MM.1S (cell line): ENCODE measurements around the gene POU4F1.

Source experiments
- DNase-seq: peaks from one replicate; pipeline ENCODE4 v3.0.0-alpha.2; 2015
- H2AFZ ChIP-seq: fragments of 300-600 bp; sonication (generic); 2 replicates; pipeline ENCODE4 v1.6.0; 2016; ENCODE audit warnings: antibody characterized with exemption, low read length
- H3F3A ChIP-seq: fragments of 300-600 bp; sonication (generic); 2 replicates; pipeline ENCODE4 v1.6.1; 2016; ENCODE audit warnings: mild to moderate bottlenecking, antibody characterized with exemption, low read length, moderate library complexity, mixed read lengths; ENCODE audit not compliant: insufficient read depth
- H3K27ac ChIP-seq: fragments of 300-600 bp; sonication (generic); 2 replicates; pipeline ENCODE4 v1.5.1; 2016; ENCODE audit warnings: mild to moderate bottlenecking, low read length
- H3K27me3 ChIP-seq: fragments of 300-600 bp; sonication (generic); replicated peaks from 2 replicates; pipeline ENCODE4 v1.6.0; 2016; ENCODE audit warnings: low read length; ENCODE audit not compliant: insufficient read depth
- H3K36me3 ChIP-seq: fragments of 300-600 bp; sonication (generic); replicated peaks from 2 replicates; pipeline ENCODE4 v1.6.1; 2016; ENCODE audit warnings: mild to moderate bottlenecking, low read length, mixed read lengths; ENCODE audit not compliant: insufficient read depth
- H3K4me1 ChIP-seq: fragments of 300-600 bp; sonication (generic); 2 replicates; pipeline ENCODE4 v1.6.1; 2016; ENCODE audit warnings: low read length, mixed read lengths
- H3K4me2 ChIP-seq: fragments of 300-600 bp; sonication (generic); 2 replicates; pipeline ENCODE4 v1.6.0; 2016; ENCODE audit warnings: low read depth, low read length
- H3K4me3 ChIP-seq: fragments of 300-600 bp; sonication (generic); 2 replicates; pipeline ENCODE4 v1.5.1; 2016; ENCODE audit warnings: low read length, mixed read lengths
- H3K79me2 ChIP-seq: fragments of 300-600 bp; sonication (generic); 2 replicates; pipeline ENCODE4 v1.6.1; 2016; ENCODE audit warnings: mixed run types, low read length, mixed read lengths
- H3K9ac ChIP-seq: fragments of 300-600 bp; sonication (generic); 2 replicates; pipeline ENCODE4 v1.6.1; 2016; ENCODE audit warnings: low read length, mixed read lengths
- H3K9me2 ChIP-seq: fragments of 300-600 bp; sonication (generic); replicated peaks from 2 replicates; pipeline ENCODE4 v1.6.1; 2016; ENCODE audit warnings: mild to moderate bottlenecking, low read length, mixed read lengths; ENCODE audit not compliant: insufficient read depth
- H3K9me3 ChIP-seq: fragments of 300-600 bp; sonication (generic); replicated peaks from 2 replicates; pipeline ENCODE4 v1.6.1; 2016; ENCODE audit warnings: mild to moderate bottlenecking, low read length, mixed read lengths; ENCODE audit not compliant: insufficient read depth
- H4K20me1 ChIP-seq: fragments of 300-600 bp; sonication (generic); 2 replicates; pipeline ENCODE4 v1.6.1; 2016; ENCODE audit warnings: mild to moderate bottlenecking, low read length, moderate library complexity, mixed read lengths; ENCODE audit not compliant: insufficient read depth
- CTCF ChIP-seq: fragments of 300-600 bp; sonication (generic); IDR thresholded peaks from 2 replicates; pipeline ENCODE4 v1.5.1; 2016; ENCODE audit warnings: antibody characterized with exemption, low read length, mixed read lengths
- EZH2 ChIP-seq: fragments of 300-600 bp; sonication (generic); optimal IDR thresholded peaks from 2 replicates; pipeline ENCODE3; 2017; ENCODE audit warnings: low read depth, mild to moderate bottlenecking, antibody characterized with exemption, low read length, mixed read lengths
- EZH2phosphoT487 ChIP-seq: fragments of 300-600 bp; sonication (generic); IDR thresholded peaks from 2 replicates; pipeline ENCODE4 v1.6.1; 2018; ENCODE audit warnings: antibody characterized with exemption, low read length

The POU4F1 gene

GRCh38 chr13:78603240-78603957 is at the start of gene POU4F1:
Gene POU4F1, minus strand, starts transcription at chr13:78603552. Its CDS starts 226 bp downstream, at chr13:78603326.
- peak within 1 kb of the TSS; percentile 19; the same call in 1 of the 2 replicates for H3K9ac ChIP-seq
- H2AFZ ChIP-seq = peak within 1 kb of the TSS; percentile 70
- peak within 1 kb of the TSS; percentile 58 for H3K4me3 ChIP-seq
- no peaks in the 10 kb centered on the region for H3K27me3 ChIP-seq
- no peaks in the 10 kb centered on the region for H3F3A ChIP-seq
- peak; percentile 72 for DNase-seq
- H3K9me2 ChIP-seq = no peaks in the 10 kb centered on the region
- H3K9me3 ChIP-seq = no peaks in the 10 kb centered on the region
- no peaks in the 10 kb centered on the region for H4K20me1 ChIP-seq
- no peaks in the 10 kb centered on the region for H3K79me2 ChIP-seq
- H3K36me3 ChIP-seq = no peaks in the 10 kb centered on the region
- peak within 1 kb of the TSS; percentile 63 for H3K4me2 ChIP-seq
- no peak within 1 kb of the TSS for H3K27ac ChIP-seq
- TF ChIP-seq EZH2 (no peak), CTCF (no peak)
- H3K4me1 ChIP-seq = 0 out of 2 replicates have a peak, but pooled peaks cover 6% of the 10 kb centered on the region

- TF ChIP-seq CTCF (no peak), EZH2phosphoT487 (no peak), EZH2 (no peak)
- Histone ChIP-seq H4K20me1 (peaks cover 17% of the 10 kb centered on the region; the same call in 1 of the 2 replicates), H3K4me2 (no peak overlapping the region), H3K9me3 (no peaks in the 10 kb centered on the region), H3K4me3 (no peak overlapping the region), H3K79me2 (peaks cover 97% of the 10 kb centered on the region), H2AFZ (no peak overlapping the region), H3K9me2 (no peaks in the 10 kb centered on the region), H3K9ac (no peak overlapping the region), H3K27ac (no peak overlapping the region), H3F3A (no peaks in the 10 kb centered on the region), H3K36me3 (no peaks in the 10 kb centered on the region), H3K27me3 (no peaks in the 10 kb centered on the region), H3K4me1 (peaks cover 3% of the 10 kb centered on the region; the same call in 1 of the 2 replicates)
- DNase-seq = no peak
Observed at GRCh38 chr13:78652651-78653050, 49.3 kb upstream of the POU4F1 start.

- H3K27me3 ChIP-seq = no peaks in the 10 kb centered on the region
- H3F3A ChIP-seq = no peaks in the 10 kb centered on the region
- peaks cover 99% of the 10 kb centered on the region for H3K79me2 ChIP-seq
- TF ChIP-seq EZH2 (no peak), EZH2phosphoT487 (no peak), CTCF (no peak)
- no peaks in the 10 kb centered on the region for H3K4me1 ChIP-seq
- peaks cover 11% of the 10 kb centered on the region; the same call in 1 of the 2 replicates for H4K20me1 ChIP-seq
- H3K36me3 ChIP-seq = no peaks in the 10 kb centered on the region
- no peak for DNase-seq
- H3K9me3 ChIP-seq = no peaks in the 10 kb centered on the region
- H3K4me2 ChIP-seq = no peak overlapping the region
- no peak overlapping the region for H3K9ac ChIP-seq
- no peaks in the 10 kb centered on the region for H3K9me2 ChIP-seq
- H3K27ac ChIP-seq = no peak overlapping the region
- H2AFZ ChIP-seq = no peak overlapping the region
- H3K4me3 ChIP-seq = no peak overlapping the region
Observed at GRCh38 chr13:78650717-78651083, 47.3 kb upstream of the POU4F1 start.
